Right lung (tissue), 5 donors: ENCODE data around the gene SMYD3. TPM values are rescaled to one million over a fixed set of nuclear protein-coding genes. Genes with fewer than 3 reads are reported as not detected.

Source experiments
- DNase-seq, 2 donors: peaks; one replicate each; pipeline ENCODE4 v3.0.0-alpha.2; 2013
- polyA plus RNA-seq, 5 donors: library from polyadenylated mRNA; unstranded; fragments of 120-200 nt; gene quantifications; one replicate each; pipeline versions ENCODE4 v1.2.1 to v1.2.3, GENCODE V29; 2013; ENCODE audit warnings: inconsistent platforms in 1 of 5, low replicate concordance in 1 of 5; ENCODE audit not compliant: insufficient read length in 5 of 5, insufficient read depth in 1 of 5

Gene SMYD3
- polyA plus RNA-seq, 5 donors, result 20.9 to 28.5 (median 24.4) TPM

- DNase-seq, result no peak
Observed at GRCh38 chr1:246110343-246111219, 396.5 kb downstream of the SMYD3 start.

DNA sequence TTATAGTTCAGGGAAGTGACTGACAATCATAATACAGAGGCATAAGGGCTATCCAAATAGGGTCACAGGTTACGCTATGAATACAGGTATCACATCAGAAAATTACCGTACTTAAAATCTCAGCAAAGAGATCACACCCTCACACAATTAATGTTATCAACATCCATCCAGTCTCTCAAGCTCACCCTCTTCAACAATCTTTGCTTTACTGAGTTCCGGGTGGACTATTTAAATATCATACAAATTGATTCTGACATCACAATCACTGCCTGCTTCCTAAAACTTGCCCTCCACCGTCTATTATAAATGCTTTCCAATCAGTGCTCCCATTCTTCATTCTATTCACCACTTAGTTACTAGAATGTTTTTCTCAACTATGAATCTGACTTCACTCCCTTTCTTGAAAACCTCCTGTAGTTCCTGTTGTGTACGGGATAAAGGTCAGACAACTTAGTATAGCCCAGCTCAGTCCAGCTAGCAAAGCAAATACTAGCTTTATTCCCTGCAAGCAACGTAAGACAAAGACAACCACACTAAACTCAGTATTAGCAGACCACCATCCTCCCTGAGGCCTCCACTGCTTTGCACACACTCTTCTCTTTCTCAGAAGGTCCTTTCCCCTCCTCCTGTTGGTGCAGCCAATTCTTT, 398.7 kb downstream of the SMYD3 start:
- no peak for DNase-seq

DNA sequence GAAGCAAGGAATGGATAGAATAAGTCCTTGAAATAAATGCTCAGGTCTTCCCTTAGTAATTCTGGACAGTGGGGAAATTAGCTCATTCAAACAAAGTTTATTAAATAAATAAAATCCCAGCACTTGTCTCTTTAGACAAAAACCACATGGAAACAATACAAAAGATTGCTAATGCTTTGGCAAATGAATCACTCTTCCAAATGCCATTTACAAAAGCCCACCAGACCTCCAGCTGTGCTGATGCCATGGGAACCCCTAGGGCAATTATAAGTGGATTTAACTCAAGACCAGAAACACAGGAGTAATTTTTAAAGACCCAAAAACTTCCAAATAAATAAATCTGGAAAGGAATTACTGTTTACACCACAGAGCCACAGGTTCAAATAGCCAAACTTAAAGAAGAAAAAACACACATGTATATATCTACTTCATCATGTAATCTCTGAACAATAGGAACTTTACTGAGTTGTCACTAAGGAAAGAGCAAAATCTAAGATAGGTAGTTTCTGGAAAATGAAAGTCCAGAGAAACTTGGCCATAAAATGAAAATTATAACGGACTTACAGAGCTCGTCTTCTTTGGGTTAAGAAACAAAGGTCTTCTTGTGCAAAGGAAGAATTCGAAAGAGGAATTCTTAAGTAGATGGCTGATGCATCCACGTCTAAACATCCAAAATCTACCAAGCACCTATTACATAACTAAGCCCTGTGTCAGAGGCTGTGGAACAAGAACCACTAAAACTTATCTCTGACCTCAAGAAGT, 399.4 kb downstream of the SMYD3 start:
- DNase-seq, result no peak

DNA sequence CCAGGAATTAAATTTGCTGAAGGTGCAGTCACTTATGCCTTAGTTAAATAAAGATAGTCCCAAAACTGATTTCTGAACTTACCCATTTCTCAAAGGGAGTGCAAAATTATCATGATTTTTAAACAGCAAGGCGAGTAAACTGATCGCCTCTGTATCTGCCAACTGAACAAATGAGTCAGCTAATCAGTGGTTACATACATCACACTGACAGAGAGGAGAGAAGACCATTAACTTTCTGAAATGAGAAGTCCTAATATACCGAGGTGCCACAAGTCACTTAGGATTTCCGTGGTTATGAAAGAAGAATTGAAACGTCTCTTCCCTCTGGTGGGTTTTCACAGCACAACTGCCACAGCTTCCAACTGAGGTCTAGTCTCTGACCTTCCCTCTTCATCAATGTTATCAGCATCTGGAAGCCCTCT, 400.7 kb downstream of the SMYD3 start:
- DNase-seq, result no peak

DNA sequence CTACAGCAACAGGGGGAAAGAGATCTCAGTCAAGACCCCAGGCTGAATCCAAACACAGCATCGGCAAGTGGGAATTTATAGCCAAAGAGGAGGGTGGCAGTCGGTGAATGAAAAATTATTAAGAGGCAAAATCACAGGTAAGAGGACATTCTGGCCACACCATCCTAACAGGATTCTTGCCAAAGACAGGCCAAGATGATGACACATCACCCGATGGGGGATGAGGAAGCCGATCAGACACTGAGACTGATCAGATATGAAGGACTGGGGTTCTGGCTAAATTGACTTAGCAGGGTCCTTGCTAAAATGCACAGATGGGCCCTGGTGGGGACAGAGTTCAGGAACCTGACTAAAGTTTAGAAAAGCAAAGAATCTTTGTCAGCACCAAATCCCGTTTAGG, 402.2 kb downstream of the SMYD3 start:
- no peak for DNase-seq

DNA sequence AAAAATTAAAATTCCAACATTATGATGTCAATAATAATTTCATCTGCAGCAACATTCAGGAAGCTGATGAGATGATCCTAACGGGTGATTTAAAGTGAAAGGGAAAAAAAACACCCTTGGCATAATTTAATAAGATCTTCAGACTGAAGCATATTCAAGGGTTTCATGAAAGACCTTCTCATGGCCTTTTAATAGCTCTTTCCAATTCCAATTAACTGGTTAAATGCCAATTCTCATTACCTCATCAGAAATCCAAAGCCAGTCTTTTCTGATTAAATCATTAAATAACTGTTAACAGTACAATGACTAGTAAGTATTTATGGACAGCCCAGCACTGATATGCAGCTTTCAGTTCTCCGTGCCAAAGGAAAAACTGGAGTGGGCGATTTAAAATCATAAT, 407.5 kb downstream of the SMYD3 start:
- peak; percentile 19 to 27 for DNase-seq

DNA sequence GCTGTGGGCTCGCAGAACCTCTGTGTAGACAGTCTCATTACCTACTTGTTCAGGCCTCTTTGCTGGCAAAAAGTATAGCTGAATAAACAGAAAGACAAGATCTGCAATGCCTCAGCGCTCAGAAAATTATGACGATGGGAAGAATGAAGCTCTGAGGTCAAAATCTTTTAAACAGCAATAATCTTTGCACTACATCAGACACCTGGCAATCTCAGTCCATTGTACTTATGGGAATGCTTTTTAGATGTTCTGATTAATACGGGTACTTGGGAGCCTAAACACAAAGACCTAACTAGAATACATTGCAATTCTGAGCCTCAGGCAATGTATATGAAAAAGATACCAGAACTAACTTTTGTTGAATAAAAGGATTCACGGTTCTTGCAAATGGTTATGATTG, 410.7 kb downstream of the SMYD3 start:
- no peak for DNase-seq

DNA sequence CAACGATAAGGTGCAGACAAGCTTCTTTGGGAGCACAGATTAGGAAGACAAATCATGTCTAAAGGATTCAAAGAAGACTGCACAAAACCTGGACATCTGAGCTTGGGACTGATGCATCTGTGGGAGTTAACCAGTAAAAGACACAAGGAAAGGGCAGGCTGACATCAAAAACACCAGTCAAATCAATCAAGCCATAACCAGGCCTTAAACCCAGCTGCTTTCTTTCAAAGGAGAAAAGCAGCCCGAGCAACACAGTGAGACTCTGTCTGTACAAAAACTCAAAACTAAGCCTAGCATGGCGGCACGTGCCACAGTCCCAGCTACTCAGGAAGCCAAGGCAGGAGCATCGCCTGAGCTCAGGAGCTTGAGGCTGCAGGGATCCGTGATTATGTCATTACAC, 411.6 kb downstream of the SMYD3 start:
- no peak for DNase-seq

DNA sequence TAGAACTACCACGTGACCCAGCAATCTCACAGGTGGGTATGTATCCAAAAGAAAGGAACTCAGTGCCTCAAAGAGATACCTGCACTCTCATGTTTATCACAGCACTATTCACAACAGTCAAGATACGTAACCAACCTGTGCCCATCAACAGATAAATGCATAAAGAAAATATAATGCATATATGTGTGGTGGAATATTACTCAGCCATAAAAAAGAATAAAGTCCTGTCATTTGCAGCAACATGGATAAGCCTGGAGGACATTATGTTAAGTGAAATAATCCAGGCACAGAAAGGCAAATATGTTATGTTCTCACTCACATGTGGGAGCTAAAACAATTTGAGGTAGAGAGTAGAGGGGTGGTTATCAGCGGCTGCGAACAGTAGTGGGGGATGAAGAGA, 413.8 kb downstream of the SMYD3 start:
- no peak for DNase-seq

DNA sequence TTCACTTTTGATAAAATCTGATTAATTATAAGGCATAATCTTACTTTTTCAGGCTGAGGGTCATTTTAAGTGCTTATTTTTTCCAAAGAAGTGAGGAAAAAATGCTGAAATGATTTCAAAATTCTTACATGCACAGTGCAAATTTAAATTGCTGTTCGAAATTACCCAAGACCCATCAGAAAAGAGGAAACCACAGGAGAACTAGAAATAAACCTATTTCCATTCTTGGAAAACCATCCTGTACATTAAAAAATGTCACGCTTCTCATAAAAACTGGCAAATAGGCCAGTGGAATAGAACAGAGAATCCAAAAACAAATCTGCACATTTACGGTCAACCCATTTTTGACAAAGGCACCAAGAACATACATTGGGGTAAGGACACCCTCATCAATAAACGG, 414.9 kb downstream of the SMYD3 start:
- DNase-seq, result no peak

- no peak for DNase-seq
Observed at GRCh38 chr1:246091477-246091876, 415.6 kb downstream of the SMYD3 start.

GRCh38 chr1:246086191-246086590, 420.9 kb downstream of the SMYD3 start:
- DNase-seq, result no peak

DNA sequence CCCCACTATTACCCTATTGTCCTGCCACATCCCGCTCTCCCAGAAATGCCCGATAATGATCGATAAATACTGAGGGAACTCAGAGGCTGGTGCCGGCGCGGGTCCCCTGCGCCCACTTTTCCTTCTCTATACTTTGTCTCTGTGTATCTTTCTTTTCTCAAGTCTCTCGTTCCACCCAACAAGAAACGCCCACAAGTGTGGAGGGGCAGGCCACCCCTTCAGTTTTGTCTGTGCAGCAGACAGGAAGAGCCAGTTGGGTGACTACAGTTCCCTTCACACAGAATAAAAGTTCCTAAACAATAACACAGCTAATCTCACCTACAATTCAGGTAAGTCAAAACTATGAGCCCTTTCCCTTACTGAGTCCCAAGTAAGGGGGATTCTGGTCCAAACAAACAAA, 423.7 kb downstream of the SMYD3 start:
- DNase-seq, result no peak

DNA sequence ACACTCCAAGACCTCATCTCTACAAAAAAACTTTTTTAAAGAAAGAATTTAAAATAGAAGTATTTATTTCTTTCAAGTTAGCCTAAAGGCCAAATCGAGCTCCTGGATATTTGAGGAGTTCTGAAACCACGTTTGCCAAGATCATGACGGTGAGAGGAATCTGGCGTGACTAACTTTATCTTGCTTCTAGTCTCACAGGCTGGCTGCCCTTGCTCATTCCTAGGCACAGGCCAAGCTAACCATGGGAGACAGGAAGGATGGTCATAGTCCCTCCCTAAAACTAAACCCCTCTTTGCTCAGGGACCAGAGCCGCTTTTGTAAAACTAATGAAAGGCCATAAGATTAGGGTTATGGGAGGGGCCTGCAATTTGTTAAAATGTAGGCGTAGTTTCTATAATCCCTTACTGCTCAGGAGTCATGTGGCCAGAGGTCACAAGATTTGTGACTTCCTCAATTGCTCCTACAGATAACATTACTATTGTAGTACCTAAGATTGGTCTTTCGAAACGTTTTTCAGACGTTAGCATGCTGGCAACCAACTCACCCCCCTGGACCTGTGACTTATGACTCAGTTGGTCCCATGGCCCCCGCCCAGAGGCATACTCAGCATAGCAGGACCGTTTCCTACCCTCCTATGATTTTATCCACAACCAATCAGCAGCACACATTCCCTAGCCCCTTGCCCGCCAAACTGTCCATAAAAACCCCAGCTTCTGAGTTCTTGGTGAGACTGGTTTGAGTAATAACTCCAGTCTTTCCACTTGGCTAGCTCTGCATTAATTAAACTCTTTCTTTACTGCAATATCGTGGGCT, 425.0 kb downstream of the SMYD3 start:
- no peak for DNase-seq

DNA sequence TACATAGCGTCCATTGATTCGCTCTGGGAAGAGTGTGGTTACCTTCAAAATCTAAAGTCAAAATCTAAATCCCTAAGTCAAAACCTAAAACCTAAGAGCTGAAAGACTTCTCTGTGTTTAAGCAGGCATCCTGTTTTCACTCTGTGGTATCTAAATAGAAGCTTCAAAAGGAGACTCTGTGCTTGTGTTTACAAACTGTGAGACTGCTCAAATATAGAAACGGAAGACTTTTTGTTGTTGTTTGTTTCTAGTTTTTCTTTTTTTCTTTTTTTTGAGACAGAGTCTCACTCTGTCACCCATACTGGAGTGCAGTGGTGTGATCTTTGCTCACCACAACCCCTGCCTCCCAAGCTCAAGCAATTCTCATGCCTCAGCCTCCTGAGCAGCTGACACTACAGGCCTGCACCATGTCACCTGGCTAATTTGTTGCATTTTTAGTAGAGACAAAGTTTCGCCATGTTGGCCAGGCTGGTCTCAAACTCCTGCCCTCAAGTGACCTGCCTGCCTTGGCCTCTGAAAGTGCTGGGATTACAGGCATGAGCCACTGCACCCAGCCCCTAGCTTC, 425.9 kb downstream of the SMYD3 start:
- DNase-seq, result no peak

DNA sequence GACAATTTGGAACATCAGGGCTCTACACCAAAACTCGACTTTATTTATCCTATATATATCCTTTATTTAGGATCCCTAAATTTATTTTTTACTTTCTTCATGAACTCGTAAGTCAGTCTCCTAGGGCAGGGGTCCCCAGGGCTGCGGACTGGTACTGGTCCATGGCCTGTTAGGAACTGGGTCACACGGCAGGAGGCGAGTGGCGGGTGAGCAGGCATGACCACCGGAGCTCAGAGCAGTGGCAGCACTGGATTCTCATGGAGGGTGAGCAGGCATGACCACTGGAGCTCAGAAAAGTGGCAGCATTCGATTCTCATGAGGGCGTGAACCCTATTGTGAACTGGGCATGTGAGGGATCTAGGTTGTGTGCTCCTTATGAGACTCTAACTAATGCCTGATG, 427.0 kb downstream of the SMYD3 start:
- no peak for DNase-seq

- DNase-seq, result no peak
Observed at GRCh38 chr1:246078888-246079252, 428.2 kb downstream of the SMYD3 start.

- no peak for DNase-seq
Observed at GRCh38 chr1:246078126-246078887, 428.8 kb downstream of the SMYD3 start.

DNA sequence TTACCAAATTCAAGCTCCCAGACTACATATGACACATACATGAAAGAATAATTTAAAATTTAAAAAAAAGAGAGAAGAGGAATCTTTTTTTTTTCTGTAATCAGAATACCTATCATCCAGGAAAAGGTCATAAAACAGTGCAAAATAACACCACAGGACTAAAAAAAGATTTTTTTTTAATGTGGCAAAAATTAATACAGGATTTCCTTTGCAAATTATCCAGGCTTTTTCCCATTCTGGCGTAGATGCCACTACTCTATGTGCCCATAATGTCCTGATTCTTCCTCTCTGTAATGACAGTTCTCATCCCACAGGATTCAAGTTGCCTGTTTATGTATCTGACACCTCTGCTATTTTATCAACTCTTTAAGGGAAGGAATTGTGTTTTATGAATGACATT, 429.6 kb downstream of the SMYD3 start:
- no peak for DNase-seq

DNA sequence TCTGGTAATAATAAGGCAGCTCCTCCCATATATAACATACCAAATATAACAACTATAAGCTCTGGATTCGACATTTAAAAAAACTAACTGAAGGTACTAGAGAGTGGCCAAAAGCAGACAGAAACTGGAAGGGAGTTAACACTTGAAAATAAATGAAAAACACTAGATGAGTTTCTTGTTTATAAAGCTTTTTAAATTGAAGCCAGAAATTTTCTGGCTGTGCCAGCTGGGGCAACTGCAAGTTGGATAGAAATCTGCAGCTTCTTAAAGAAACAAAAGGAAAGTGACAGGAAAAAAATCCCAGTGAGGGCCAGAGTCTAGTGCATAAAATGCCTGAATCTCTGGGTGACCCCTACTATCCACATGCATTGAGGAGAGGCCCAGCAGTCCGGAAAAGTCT, 432.7 kb downstream of the SMYD3 start:
- DNase-seq, result no peak

DNA sequence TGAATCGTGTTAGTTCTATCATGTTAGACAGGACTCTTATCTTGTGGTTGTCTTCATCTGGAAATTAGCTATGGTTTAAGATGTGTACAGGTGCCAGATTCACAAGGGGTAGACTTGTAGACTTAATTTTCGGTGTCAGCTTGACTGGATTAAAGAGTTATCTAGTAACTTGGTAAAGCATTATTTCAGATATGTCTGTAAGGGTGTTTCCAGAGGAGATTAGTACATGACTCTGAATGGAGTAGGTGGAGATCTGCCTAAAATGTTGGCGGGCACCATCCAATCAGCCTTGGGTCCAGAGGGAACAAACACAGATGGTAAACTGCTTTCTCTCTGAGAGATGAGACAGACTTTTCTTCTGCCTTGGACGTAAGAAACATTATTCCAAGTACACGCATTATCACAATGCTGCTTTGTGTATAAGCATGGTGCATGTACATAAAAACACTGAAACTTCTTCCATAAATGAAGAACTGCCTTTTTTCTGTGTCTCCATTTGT, 434.6 kb downstream of the SMYD3 start:
- no peak for DNase-seq
